SW480 (cell line): ENCODE data around the gene ST8SIA1.
"Not testable (repeated sequence)": the region's sequence is repeated elsewhere in the genome, so short reads cannot be mapped to it uniquely, and the experiment has no call there.

Source experiments
- DNase-seq: peaks from one replicate; pipeline ENCODE4 v3.0.0-alpha.2; 2016; ENCODE audit warnings: low spot score

ST8SIA1 gene

DNA sequence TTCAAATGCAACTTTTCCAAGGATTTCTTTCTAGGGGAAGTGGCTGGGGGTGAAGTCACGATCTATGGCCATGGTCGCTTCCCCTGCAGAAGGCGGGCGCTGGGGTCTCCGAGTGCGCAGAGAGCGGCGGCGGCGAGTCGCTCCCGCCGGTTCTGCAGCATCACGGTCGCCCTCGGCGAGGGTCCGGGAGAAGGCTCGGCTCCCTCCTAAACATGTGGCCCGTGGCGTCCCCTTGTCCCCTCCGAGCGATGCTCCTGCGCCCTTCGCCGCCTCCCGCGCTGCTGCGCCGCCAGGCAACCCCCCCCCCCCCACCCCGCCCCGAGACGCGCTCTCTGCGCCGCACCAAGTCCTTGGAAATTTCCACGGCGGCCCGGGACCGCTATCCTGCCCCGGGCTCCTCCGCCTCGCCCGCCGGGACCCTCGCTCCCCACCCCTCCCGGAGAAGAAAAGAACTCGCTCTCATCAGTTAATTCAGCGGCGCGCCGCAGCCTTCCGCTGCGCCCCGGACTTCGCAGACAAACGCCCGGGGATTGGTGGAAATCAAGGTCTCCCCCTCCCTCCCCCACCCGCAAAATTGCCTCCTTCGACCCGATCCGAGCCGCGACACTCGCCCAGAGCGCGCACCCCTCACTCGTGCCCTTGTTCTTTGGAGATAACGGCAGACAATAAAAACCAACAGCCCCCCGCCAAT is at the start of gene ST8SIA1:
Gene ST8SIA1 (minus strand): TSS at position 298 of the 691 bp plus-strand sequence. CDS start 475 bp downstream, outside the sequence.
- no peak for DNase-seq

DNA sequence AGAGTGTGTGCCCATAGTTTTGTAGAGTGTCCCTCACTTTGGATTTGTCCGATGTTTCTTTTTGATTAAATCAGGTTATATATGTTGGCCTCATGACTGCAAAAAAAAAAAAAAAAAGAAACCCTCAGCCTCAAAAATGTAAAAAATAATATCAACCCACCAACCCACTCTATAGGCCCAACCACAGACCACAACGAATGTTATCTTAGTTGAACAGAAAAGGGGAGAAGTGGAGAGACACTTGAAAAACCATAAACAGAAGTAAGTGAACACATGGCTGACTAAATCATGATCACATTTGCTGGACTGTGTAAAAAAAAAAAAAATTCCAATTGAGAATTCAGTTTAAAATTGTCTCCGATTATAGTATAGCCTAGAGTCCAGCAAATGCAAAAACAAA is 45.5 kb upstream of the ST8SIA1 start:
- DNase-seq, result no peak

DNA sequence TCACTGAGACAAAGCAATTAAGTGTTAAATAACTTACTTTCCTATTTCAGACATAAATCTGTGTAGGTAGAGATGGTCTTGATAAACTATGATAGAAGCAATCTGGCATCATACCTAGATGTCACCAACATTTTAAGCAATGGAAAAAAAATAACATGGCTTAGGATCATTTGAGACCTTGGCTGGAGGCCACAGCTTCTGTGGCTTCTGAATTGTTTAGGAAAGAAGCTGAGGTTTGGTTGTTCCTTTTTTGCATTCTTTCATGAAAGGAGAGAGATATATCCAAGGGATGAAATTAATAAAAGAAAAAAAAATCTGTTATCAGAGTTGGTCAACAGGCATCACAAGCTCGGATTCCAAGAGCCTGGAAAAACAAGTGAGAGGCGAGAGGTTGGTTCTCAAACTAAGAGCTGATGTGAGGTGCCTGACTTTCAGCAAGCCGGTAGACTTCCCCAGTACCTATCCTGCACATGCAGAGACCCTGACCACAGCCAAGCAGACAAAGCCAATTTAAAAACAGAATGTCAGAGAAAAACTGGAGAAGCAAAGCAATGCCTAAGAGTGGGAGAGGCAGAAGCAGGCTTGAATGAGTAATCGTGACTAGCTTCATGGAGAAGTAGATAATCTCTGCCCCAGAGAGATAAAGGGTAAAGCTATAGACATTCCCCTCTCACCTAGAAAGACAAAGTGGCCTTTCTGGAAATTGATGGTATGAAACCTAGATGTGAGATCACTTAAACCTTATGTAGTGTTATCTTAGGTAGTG is 43.4 kb upstream of the ST8SIA1 start:
- no peak for DNase-seq

GRCh38 chr12:22376596-22377150 is 42.2 kb upstream of the ST8SIA1 start:
- not testable (repeated sequence) for DNase-seq

DNA sequence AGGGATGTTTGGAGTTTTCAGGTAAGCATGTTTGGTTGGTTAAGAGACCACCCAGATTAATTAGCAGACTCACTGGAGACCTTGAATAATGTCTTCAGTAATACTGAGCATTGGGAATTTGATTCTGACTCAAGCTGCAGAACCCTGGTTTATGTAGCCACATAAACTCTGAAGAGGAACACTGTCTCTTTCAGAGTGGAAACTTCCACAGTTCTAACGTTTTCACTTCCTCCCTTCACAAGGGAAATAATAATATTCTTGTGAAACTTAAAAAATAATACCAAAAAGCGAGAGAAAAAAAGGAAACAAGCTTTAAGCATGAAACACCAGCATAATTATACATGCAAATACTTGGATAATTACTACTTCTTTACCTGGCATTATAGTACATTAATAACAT is 40.0 kb upstream of the ST8SIA1 start:
- no peak for DNase-seq

GRCh38 chr12:22372277-22372837 is 37.9 kb upstream of the ST8SIA1 start:
- no peak for DNase-seq

DNA sequence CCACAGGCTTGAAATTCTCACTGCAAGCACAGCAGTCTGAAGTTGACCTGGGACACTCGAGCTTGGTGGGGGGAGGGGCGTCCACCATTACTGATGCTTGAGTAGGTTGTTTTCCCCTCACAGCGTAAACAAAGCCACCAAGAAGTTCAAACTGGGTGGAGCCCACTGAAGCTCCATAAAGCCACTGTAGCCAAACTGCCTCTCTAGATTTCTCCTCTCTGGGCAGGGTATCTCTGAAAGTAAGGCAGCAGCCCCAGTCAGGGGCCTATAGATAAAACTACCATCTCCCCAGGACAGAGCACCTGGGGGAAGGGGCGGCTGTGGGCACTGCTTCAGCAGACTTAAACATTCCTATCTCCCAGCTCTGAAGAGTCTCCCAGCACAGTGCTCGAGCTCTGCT is 31.7 kb upstream of the ST8SIA1 start:
- DNase-seq, result no peak

DNA sequence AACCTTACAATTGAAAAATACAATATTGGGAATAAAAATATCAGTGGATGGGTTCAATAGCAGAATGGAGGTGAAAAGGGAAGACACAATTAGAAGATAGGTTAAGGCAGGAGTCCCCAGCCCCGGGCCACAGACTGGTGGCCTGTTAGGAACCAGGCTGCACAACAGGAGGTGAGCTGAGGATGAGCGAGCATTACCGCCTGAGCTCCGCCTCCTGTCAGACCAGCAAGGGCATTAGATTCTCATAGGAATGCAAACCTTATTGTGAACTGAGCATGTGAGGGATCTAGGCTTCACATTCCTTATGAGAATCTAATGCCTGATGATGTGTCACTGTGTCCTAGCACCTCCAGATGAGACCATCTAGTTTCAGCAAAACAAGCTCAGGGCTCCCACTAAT is 27.3 kb upstream of the ST8SIA1 start:
- DNase-seq, result no peak

- DNase-seq, result no peak
Measured at GRCh38 chr12:22360774-22361173, 26.3 kb upstream of the ST8SIA1 start.

- no peak for DNase-seq
Measured at GRCh38 chr12:22357531-22357930, 23.0 kb upstream of the ST8SIA1 start.

- no peak for DNase-seq
Measured at GRCh38 chr12:22356231-22356630, 21.7 kb upstream of the ST8SIA1 start.

GRCh38 chr12:22355011-22355580 is 20.6 kb upstream of the ST8SIA1 start:
- no peak for DNase-seq

DNA sequence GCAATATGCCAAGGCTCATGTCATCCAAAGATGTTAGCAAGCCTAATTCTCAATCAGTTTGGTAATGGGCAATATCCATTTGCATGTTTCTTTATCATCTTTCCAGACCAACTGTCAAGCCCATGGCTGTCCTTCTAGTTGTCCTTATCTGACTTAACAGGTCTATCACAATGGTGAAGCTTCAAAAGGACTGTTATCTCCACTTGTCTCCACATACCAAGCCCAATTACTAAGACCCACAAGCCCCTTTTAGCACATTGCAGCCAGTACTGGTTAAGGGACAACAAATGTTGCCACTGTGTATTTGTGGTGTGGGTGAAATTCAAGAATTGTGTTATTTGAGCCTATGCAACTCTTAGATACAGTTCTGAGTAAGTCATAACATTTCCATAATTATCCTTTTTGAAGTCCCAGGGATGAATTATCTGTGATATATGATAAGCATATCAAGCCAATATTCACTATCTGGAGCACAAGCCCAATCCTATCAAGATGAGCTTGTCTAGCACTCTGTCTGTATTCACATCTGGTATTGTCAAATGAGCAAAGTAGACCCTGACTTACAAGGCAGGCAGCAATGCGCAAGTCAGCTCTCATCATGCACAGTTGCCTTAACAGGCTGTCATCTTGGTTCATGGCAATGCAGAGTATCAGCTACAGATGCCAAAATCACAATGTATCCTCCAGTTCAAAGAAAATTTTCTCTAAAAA is 19.3 kb upstream of the ST8SIA1 start:
- DNase-seq, result no peak

DNA sequence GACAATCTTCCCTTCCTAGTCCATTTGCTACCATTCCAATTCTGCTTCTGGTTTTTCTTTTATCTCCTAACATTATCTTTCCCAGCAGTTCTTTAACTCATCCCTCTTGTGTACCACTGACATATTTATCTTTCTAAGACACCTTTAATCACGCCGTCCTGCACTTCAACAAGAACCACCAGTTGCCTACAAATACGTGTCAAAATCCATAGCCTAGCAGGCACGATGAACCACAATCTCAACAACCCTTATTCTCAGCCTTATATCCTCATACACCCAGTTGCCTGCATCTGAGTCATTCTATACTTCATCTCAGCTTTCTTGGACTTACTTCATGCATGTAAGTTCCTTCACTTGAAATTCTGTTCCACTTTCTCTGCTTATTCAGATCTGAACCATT is 16.4 kb upstream of the ST8SIA1 start:
- no peak for DNase-seq

DNA sequence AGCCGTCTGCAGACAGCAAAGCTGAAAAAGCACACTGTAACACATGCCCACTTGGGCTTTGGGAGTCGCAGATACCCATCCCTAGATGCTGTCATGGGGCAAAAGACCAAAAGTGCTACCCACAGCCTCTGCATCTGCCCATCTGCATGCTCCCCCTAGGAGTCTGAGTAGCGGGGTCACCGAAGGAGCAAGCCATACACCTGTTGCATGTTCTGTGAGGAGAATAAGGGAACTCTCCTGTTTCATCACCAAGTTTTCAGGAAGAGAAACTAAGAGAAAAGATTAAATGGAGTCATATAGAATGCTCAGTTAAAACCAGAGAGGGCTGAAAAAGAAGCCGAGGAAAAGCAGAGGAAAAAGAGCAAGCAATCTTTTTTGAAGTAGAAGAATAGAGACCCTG is 13.7 kb upstream of the ST8SIA1 start:
- no peak for DNase-seq

GRCh38 chr12:22340143-22340542 is 5.6 kb upstream of the ST8SIA1 start:
- no peak for DNase-seq

DNA sequence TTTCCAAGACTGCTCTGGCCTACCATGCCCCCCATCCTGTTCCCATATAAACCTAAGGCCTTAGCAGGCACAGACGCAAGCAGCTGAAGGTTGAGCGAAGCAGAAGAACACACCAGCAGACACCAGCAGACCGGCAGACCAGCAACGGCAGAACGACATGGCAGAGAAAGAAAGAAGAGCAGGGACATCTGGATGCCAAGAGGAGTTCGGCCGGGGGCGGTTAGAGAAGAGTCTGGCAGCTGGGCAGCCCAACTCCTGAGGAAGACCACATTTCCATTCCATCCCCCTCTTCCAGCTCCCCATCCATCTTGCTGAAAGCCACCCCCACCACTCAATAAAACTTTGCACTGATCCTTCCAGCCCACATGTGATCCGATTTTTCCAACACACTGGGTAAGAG is 5.2 kb upstream of the ST8SIA1 start:
- DNase-seq, result no peak

- no peak for DNase-seq
Measured at GRCh38 chr12:22335794-22336166, 1.3 kb upstream of the ST8SIA1 start.

DNA sequence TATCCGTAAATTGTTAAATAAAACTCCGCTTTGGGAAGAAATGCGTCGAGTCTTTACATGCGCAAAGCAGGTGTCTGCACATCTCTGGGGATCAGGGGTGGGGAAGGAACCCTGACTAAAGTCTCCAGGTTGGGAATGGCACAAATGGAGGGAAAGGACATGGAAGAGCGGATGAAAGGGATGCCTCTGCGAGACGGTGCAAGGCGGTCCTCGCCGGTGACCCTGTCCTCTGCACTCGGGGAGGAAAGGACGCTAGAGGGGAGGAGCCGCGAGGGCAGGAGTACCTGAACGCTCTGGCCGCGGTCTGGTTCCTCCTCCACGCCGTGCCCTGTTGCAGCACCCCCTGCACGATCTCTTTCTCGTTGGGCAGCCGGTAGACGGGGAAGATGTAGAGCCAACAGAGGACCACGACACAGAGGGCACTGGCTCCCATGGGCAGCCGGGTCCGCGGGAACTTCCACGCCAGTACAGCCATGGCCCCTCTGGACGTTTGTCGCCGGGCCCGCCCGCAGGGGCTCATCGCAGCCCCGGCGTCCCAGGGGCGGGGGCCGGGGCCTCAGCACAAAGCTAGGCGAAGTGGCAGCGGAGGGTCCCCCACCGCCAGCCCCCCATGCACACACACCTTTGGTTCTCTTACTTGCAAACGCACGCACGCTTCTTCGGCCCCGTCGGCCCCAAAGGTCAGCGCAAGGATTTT is 646 bp downstream of the ST8SIA1 start:
- DNase-seq, result no peak

DNA sequence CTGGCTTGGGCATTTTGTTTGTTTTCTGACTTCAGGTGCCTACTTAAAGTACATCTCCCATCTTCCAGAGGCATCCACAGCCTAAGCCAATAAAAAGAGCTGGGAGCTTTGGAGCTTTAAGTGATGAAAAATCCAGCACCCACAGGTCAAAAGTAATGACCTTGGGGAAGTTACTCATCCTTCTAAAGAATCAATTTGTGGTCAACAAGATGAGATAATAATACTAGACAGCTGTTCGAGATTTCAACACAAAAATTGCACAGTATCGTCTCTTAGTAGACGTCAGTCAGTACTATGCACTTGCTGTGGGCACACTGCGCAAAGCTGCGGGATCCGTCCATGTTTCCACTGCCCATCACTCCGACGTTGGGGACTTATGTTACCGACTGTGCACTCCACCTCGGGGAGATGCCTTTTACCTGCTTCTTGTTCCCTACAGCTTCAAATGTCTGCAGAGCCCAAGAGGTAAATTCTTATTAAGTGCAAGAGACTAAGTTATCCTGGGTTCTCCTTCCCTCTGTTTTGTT is 1.3 kb downstream of the ST8SIA1 start:
- DNase-seq, result no peak

DNA sequence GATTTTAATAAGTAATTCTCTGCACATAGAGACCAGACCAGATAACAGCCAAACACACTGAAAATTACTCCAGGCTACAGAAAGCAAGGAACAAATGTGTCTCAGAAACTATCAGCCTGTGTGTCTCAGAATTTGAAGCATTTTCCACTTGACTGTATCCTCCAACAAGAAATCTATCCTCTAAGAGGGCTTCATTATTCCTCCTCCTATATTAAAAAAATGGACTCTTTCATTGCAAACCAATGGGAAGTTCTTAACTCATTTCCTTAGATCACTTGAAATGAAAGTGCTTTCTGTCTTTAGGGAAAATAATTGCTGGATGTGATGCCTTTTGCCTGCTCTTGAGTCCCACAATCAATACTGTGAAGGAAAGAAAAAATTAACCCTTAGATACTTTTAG is 2.3 kb downstream of the ST8SIA1 start:
- no peak for DNase-seq
